GM23338 (cell line): Measurements from ENCODE around the gene USP9Y.

Source experiments
- CREB1 ChIP-seq: fragments of 250-450 bp; sonication (Bioruptor Pico); IDR thresholded peaks from 2 replicates; pipeline ENCODE4 v1.5.0; 2020; ENCODE audit warnings: low read depth, mild to moderate bottlenecking, moderate library complexity
- CTCF ChIP-seq, 2 experiments: fragments of 200-600 bp in 1 of 2; sonication (generic) in 1 of 2; conservative IDR thresholded peaks; 2 replicates each; pipeline versions ENCODE4 v1.5.1 to v1.6.1; 2016 to 2017; ENCODE audit warnings: antibody characterized with exemption in 2 of 2, low read depth in 2 of 2, mild to moderate bottlenecking in 2 of 2, moderate library complexity in 1 of 2
- ETS1 ChIP-seq: IDR thresholded peaks from 2 replicates; pipeline ENCODE4 v1.6.1; 2016; ENCODE audit warnings: antibody characterized with exemption
- EZH2 ChIP-seq: fragments of 200-600 bp; sonication (generic); IDR thresholded peaks from one replicate; pipeline ENCODE4 v1.8.0; 2017; ENCODE audit warnings: antibody characterized with exemption, mild to moderate bottlenecking, low read depth; ENCODE audit not compliant: unreplicated experiment
- EZH2phosphoT487 ChIP-seq: fragments of 200-600 bp; sonication (generic); IDR thresholded peaks from one replicate; pipeline ENCODE4 v1.8.1; 2018; ENCODE audit warnings: antibody characterized with exemption; ENCODE audit not compliant: unreplicated experiment
- POLR2AphosphoS5 ChIP-seq: IDR thresholded peaks from 2 replicates; pipeline ENCODE4 v1.6.1; 2016; ENCODE audit warnings: antibody characterized with exemption, low read depth
- TF ChIP-seq, protein P1 (sequence below): IDR thresholded peaks from one replicate; pipeline ENCODE4 v1.6.1; 2018; ENCODE audit warnings: antibody characterized with exemption; ENCODE audit not compliant: unreplicated experiment

GRCh38 chrY:12702174-12702573, 1.1 kb downstream of the USP9Y start:
- TF ChIP-seq CTCF (conservative IDR thresholded peaks at IDR 0.05; ENCODE audit: low read depth in 2 of 2), result no peak
- TF ChIP-seq EZH2, result no peak
- TF ChIP-seq POLR2AphosphoS5, result no peak
- no peak for TF ChIP-seq EZH2phosphoT487
- TF ChIP-seq, protein P1, sequence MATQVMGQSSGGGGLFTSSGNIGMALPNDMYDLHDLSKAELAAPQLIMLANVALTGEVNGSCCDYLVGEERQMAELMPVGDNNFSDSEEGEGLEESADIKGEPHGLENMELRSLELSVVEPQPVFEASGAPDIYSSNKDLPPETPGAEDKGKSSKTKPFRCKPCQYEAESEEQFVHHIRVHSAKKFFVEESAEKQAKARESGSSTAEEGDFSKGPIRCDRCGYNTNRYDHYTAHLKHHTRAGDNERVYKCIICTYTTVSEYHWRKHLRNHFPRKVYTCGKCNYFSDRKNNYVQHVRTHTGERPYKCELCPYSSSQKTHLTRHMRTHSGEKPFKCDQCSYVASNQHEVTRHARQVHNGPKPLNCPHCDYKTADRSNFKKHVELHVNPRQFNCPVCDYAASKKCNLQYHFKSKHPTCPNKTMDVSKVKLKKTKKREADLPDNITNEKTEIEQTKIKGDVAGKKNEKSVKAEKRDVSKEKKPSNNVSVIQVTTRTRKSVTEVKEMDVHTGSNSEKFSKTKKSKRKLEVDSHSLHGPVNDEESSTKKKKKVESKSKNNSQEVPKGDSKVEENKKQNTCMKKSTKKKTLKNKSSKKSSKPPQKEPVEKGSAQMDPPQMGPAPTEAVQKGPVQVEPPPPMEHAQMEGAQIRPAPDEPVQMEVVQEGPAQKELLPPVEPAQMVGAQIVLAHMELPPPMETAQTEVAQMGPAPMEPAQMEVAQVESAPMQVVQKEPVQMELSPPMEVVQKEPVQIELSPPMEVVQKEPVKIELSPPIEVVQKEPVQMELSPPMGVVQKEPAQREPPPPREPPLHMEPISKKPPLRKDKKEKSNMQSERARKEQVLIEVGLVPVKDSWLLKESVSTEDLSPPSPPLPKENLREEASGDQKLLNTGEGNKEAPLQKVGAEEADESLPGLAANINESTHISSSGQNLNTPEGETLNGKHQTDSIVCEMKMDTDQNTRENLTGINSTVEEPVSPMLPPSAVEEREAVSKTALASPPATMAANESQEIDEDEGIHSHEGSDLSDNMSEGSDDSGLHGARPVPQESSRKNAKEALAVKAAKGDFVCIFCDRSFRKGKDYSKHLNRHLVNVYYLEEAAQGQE, result no peak
- TF ChIP-seq ETS1, result no peak
- TF ChIP-seq CREB1, result no peak
